Stomach smooth muscle (tissue), 2 donors: Measurements from ENCODE around the gene LNP1.

Experiments
- H3K27ac ChIP-seq: one replicate; pipeline ENCODE4 v1.7.0; 2013; ENCODE audit warnings: mild to moderate bottlenecking, low read length, inconsistent platforms
- H3K27me3 ChIP-seq, 2 donors: one replicate each; pipeline ENCODE4 v1.7.0; 2013; ENCODE audit warnings: low read length in 2 of 2; ENCODE audit not compliant: insufficient read depth in 2 of 2, control insufficient read depth in 1 of 2
- H3K36me3 ChIP-seq, 2 donors: one replicate each; pipeline ENCODE4 v1.7.0; 2013; ENCODE audit warnings: low read length in 2 of 2; ENCODE audit not compliant: control insufficient read depth in 2 of 2, insufficient read depth in 2 of 2
- H3K4me1 ChIP-seq: one replicate; pipeline ENCODE4 v1.7.0; 2013; ENCODE audit warnings: low read length; ENCODE audit not compliant: control insufficient read depth, insufficient read depth
- H3K4me3 ChIP-seq, 2 donors: one replicate each; pipeline ENCODE4 v1.7.0; 2013; ENCODE audit warnings: low read length in 2 of 2
- H3K9ac ChIP-seq, 2 donors: one replicate each; pipeline ENCODE4 v1.7.0; 2013; ENCODE audit warnings: low read length in 2 of 2, mild to moderate bottlenecking in 1 of 2
- H3K9me3 ChIP-seq, 2 donors: one replicate each; pipeline ENCODE4 v1.7.0; 2013; ENCODE audit warnings: low read length in 2 of 2; ENCODE audit not compliant: control insufficient read depth in 2 of 2
- donor health status: healthy.
- donor health status: Pancreatic carcinoma.

The LNP1 gene

DNA sequence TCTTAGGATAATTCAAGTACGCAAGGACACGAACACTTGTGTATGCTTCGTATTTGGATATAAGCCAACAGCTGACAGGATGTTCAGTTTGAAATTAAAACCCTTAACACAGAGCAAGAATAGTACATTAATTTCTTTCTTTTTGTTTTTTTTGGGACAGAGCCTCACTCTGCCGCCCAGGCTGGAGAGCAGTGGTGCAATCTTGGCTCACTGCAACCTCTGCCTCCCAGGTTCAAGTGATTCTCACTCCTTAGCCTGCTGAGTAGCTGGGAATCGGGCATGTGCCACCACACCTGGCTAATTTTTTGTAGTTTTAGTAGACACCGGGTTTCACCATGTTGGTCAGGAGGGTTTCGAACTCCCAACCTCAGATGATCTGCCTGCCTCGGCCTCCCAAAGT lies 32.9 kb upstream of the LNP1 start:
- no peaks in the 10 kb centered on the region for H3K9me3 ChIP-seq
- peaks cover 26 to 48% of the 10 kb centered on the region in 2 donors for H3K36me3 ChIP-seq
- H3K27me3 ChIP-seq = no peaks in the 10 kb centered on the region
- H3K9ac ChIP-seq = no peak overlapping the region
- no peaks in the 10 kb centered on the region for H3K4me1 ChIP-seq
- no peak overlapping the region for H3K4me3 ChIP-seq
- no peak overlapping the region for H3K27ac ChIP-seq

GRCh38 chr3:100370756-100371155 lies 30.6 kb upstream of the LNP1 start:
- Histone ChIP-seq H3K4me1 (no peaks in the 10 kb centered on the region), H3K4me3 (no peak overlapping the region), H3K9me3 (no peaks in the 10 kb centered on the region), H3K36me3 (peaks cover 29 to 37% of the 10 kb centered on the region in 2 donors), H3K27me3 (no peaks in the 10 kb centered on the region), H3K9ac (no peak overlapping the region), H3K27ac (no peak overlapping the region)

GRCh38 chr3:100374521-100374920 lies 26.8 kb upstream of the LNP1 start:
- Histone ChIP-seq H3K27me3 (no peaks in the 10 kb centered on the region), H3K9me3 (no peaks in the 10 kb centered on the region), H3K27ac (no peak overlapping the region), H3K4me3 (no peak overlapping the region), H3K4me1 (no peaks in the 10 kb centered on the region), H3K9ac (no peak overlapping the region), H3K36me3 (peaks cover 23 to 24% of the 10 kb centered on the region in 2 donors)

- Histone ChIP-seq H3K36me3 (peaks cover 23 to 26% of the 10 kb centered on the region in 2 donors), H3K4me3 (no peak overlapping the region), H3K27ac (no peak overlapping the region), H3K9ac (no peak overlapping the region), H3K9me3 (no peaks in the 10 kb centered on the region), H3K27me3 (no peaks in the 10 kb centered on the region), H3K4me1 (no peaks in the 10 kb centered on the region)
These were observed 25.0 kb upstream of the LNP1 start for GRCh38 chr3:100376301-100376700.

GRCh38 chr3:100384733-100385525 lies 16.4 kb upstream of the LNP1 start:
- no peaks in the 10 kb centered on the region for H3K27me3 ChIP-seq
- peaks cover 5 to 11% of the 10 kb centered on the region in 2 donors for H3K36me3 ChIP-seq
- H3K9me3 ChIP-seq = peaks cover 0 to 3% of the 10 kb centered on the region in 2 donors
- H3K27ac ChIP-seq = no peak overlapping the region
- H3K4me3 ChIP-seq = no peak overlapping the region
- H3K4me1 ChIP-seq = peaks cover 5% of the 10 kb centered on the region
- H3K9ac ChIP-seq = no peak overlapping the region

DNA sequence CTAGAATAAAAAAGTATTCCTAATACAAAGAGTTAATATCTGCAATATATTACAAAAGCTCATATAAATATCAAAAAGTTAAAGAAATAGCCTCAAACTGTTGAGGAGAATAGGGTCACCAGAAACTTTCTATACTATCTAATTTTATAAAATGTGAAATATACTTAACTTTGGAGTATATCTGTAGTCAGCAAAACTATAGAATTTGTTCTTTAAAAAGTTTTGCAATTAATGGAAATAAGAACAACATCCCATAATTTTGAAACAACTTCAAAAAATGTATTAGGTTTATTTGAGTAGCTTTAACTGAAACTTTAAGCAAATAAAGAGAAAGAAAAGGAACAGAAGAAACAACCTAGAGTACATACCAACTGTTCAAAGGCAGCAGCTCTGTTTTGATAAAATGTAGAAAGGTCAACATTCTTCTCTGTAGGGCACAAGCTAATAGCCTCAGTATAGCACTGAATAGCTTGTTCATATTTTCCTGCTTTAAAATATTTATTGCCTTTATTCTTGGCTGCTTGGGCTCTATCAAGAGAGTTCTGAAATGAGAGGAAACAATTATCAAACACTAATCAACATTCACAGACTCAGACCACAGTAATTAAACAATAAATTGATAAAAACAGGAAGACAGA lies 14.8 kb upstream of the LNP1 start:
- H3K27ac ChIP-seq = no peak overlapping the region
- peaks cover 0 to 3% of the 10 kb centered on the region in 2 donors for H3K9me3 ChIP-seq
- no peaks in the 10 kb centered on the region for H3K27me3 ChIP-seq
- no peak overlapping the region for H3K9ac ChIP-seq
- peaks cover 5% of the 10 kb centered on the region for H3K4me1 ChIP-seq
- H3K4me3 ChIP-seq = no peak overlapping the region
- H3K36me3 ChIP-seq = peaks cover 0 to 5% of the 10 kb centered on the region in 2 donors

DNA sequence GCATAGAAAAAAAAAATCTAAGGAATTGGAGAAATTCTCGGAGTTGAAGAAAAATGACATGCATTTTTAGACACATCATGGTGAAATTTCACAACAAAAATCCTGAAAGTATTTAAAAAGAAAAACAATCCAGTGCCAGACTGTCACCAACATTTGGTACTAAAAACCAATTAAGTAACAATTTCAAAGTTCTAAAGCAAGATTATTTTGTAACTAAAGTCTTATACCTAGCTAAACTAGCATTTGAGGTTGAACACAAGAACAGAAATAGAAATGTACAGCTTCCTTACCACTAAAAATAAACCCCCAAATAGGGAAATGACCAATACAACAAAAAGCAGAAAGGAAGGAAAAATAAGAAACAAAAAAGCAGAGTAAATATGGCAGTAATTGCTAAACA lies 12.3 kb upstream of the LNP1 start:
- Histone ChIP-seq H3K4me3 (no peak overlapping the region), H3K27me3 (no peaks in the 10 kb centered on the region), H3K36me3 (no peaks in the 10 kb centered on the region), H3K27ac (no peak overlapping the region), H3K9ac (no peak overlapping the region), H3K4me1 (peaks cover 5% of the 10 kb centered on the region), H3K9me3 (peaks cover 0 to 3% of the 10 kb centered on the region in 2 donors)

DNA sequence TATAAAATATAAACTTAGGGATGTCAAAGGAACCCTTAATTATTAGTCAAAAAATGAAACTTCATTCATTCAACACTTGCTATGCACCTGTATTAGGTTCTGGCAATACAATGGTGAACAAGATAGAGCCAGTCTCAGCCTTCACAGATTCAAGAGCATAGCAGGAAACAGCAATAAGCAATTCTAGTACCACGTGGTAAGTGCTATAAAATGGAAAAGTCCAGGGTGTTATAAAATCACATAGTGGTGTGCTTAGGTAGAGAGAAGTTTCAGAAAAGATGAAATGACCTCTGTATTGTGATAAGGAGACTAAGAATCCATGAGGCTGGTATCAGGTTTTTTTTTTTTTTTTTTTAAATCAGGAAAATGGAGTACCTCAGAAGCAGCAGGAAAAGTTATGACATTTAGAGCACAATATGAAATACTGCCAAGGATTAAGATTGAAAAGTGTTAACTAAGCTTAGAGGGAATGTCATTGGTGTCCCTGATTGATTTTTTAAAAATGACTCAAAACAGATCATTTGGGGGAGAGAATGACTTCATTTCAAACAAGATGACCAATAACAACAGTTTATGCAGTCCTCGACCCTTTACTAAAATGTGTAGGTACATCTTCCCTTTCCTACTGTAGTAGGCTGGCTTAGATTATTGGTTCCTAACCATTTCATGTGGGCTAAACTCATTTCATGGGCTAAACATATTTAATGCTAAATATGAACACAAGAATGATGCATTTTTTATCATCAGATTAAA lies 5.5 kb upstream of the LNP1 start:
- no peak overlapping the region for H3K4me3 ChIP-seq
- no peaks in the 10 kb centered on the region for H3K27me3 ChIP-seq
- H3K27ac ChIP-seq = no peak overlapping the region
- H3K9ac ChIP-seq = no peak overlapping the region
- H3K36me3 ChIP-seq = no peaks in the 10 kb centered on the region
- H3K4me1 ChIP-seq = peaks cover 14% of the 10 kb centered on the region
- no peaks in the 10 kb centered on the region for H3K9me3 ChIP-seq

GRCh38 chr3:100396967-100397366 lies 4.4 kb upstream of the LNP1 start:
- no peaks in the 10 kb centered on the region for H3K27me3 ChIP-seq

GRCh38 chr3:100399341-100400071 lies 1.8 kb upstream of the LNP1 start:
- Histone ChIP-seq H3K27me3 (no peaks in the 10 kb centered on the region), H3K9me3 (no peaks in the 10 kb centered on the region), H3K36me3 (no peaks in the 10 kb centered on the region), H3K9ac (peak overlapping the region; percentile 91 to 96), H3K4me1 (peaks cover 14% of the 10 kb centered on the region), H3K27ac (peak overlapping the region; percentile 37), H3K4me3 (peak overlapping the region; percentile 93 to 100)

More at GRCh38 chr3:100396967-100397366, 4.4 kb upstream of the LNP1 start:
- H3K9me3 ChIP-seq = no peaks in the 10 kb centered on the region
- H3K9ac ChIP-seq = no peak overlapping the region
- no peak overlapping the region for H3K27ac ChIP-seq
- no peak overlapping the region for H3K4me3 ChIP-seq
- no peaks in the 10 kb centered on the region for H3K36me3 ChIP-seq
- peaks cover 14% of the 10 kb centered on the region for H3K4me1 ChIP-seq
